Measurements from ENCODE around the gene GRK6.

GRCh38 chr5:177459819-177460628 lies 33.5 kb downstream of the GRK6 start:
- TF ChIP-seq CTCF (IDR thresholded peaks at IDR 0.05) (no peak), POLR2A (IDR thresholded peaks at IDR 0.05) (no peak)

Measured in prostate gland (tissue), 2 donors.